ENCODE results near the gene PHKG2.

Gene PHKG2

GRCh38 chr16:30723725-30724355 is 24.4 kb upstream of the PHKG2 start:
- no peak overlapping the region for H3K4me3 ChIP-seq (IDR thresholded peaks at IDR 0.05; ENCODE audit: insufficient read depth, low read depth, low read length)
- peaks cover 37% of the 10 kb centered on the region; the same call in 1 of the 2 replicates for H3K36me3 ChIP-seq (ENCODE audit: insufficient read depth)
- H3K4me1 ChIP-seq (ENCODE audit: low read depth, poor library complexity, severe bottlenecking): peaks cover 18% of the 10 kb centered on the region
- H3K27ac ChIP-seq: no peak overlapping the region
- H3K79me2 ChIP-seq (ENCODE audit: insufficient read depth, low read depth): peaks cover 8% of the 10 kb centered on the region; the same call in 1 of the 2 replicates
- TF ChIP-seq CTCF (conservative IDR thresholded peaks at IDR 0.05; ENCODE audit: low read depth, low read length): no peak
- H3K4me2 ChIP-seq: no peak overlapping the region
- no peak overlapping the region for H2AFZ ChIP-seq (ENCODE audit: low read depth)
- H3K9ac ChIP-seq: no peak overlapping the region
- no peaks in the 10 kb centered on the region for H3K27me3 ChIP-seq (ENCODE audit: insufficient read depth, low read depth)
- no peaks in the 10 kb centered on the region for H4K20me1 ChIP-seq (ENCODE audit: insufficient read depth)

- Histone ChIP-seq H3K4me2 (no peak overlapping the region), H3K4me1 (ENCODE audit: low read depth, poor library complexity, severe bottlenecking) (peaks cover 20% of the 10 kb centered on the region), H3K27ac (no peak overlapping the region), H2AFZ (ENCODE audit: low read depth) (no peak overlapping the region), H3K4me3 (IDR thresholded peaks at IDR 0.05; ENCODE audit: insufficient read depth, low read depth, low read length) (no peak overlapping the region), H3K79me2 (ENCODE audit: insufficient read depth, low read depth) (peaks cover 6% of the 10 kb centered on the region; the same call in 1 of the 2 replicates), H3K9ac (no peak overlapping the region), H3K27me3 (ENCODE audit: insufficient read depth, low read depth) (no peaks in the 10 kb centered on the region), H4K20me1 (ENCODE audit: insufficient read depth) (no peaks in the 10 kb centered on the region), H3K36me3 (ENCODE audit: insufficient read depth) (peaks cover 38% of the 10 kb centered on the region; the same call in 1 of the 2 replicates)
- no peak for TF ChIP-seq CTCF (conservative IDR thresholded peaks at IDR 0.05; ENCODE audit: low read depth, low read length)
Observed at GRCh38 chr16:30724641-30725417, 23.4 kb upstream of the PHKG2 start.

- no peak for TF ChIP-seq CTCF (conservative IDR thresholded peaks at IDR 0.05; ENCODE audit: low read depth, low read length)
- Histone ChIP-seq H3K36me3 (ENCODE audit: insufficient read depth) (peaks cover 32% of the 10 kb centered on the region; the same call in 1 of the 2 replicates), H3K79me2 (ENCODE audit: insufficient read depth, low read depth) (peaks cover 3% of the 10 kb centered on the region; the same call in 1 of the 2 replicates), H3K4me3 (IDR thresholded peaks at IDR 0.05; ENCODE audit: insufficient read depth, low read depth, low read length) (no peak overlapping the region), H3K4me1 (ENCODE audit: low read depth, poor library complexity, severe bottlenecking) (peaks cover 22% of the 10 kb centered on the region), H3K9ac (no peak overlapping the region), H4K20me1 (ENCODE audit: insufficient read depth) (no peaks in the 10 kb centered on the region), H3K27ac (no peak overlapping the region), H3K27me3 (ENCODE audit: insufficient read depth, low read depth) (no peaks in the 10 kb centered on the region), H2AFZ (ENCODE audit: low read depth) (no peak overlapping the region), H3K4me2 (no peak overlapping the region)
Observed at GRCh38 chr16:30725418-30725792, 22.8 kb upstream of the PHKG2 start.

GRCh38 chr16:30728321-30728720 is 19.9 kb upstream of the PHKG2 start:
- Histone ChIP-seq H3K27me3 (ENCODE audit: insufficient read depth, low read depth) (no peaks in the 10 kb centered on the region), H3K79me2 (ENCODE audit: insufficient read depth, low read depth) (no peaks in the 10 kb centered on the region), H3K4me3 (IDR thresholded peaks at IDR 0.05; ENCODE audit: insufficient read depth, low read depth, low read length) (no peak overlapping the region), H3K4me1 (ENCODE audit: low read depth, poor library complexity, severe bottlenecking) (peaks cover 22% of the 10 kb centered on the region), H2AFZ (ENCODE audit: low read depth) (no peak overlapping the region), H3K4me2 (no peak overlapping the region), H3K36me3 (ENCODE audit: insufficient read depth) (peaks cover 18% of the 10 kb centered on the region; the same call in 1 of the 2 replicates), H3K9ac (no peak overlapping the region), H3K27ac (no peak overlapping the region), H4K20me1 (ENCODE audit: insufficient read depth) (no peaks in the 10 kb centered on the region)
- no peak for TF ChIP-seq CTCF (conservative IDR thresholded peaks at IDR 0.05; ENCODE audit: low read depth, low read length)

Data from KMS-11 (cell line).